Prostate gland (tissue), 2 donors: ENCODE measurements around the gene TYW1B.
"Not testable (repeated sequence)": the region's sequence is repeated elsewhere in the genome, so short reads cannot be mapped to it uniquely, and the experiment has no call there.

Source experiments
- CTCF ChIP-seq, 4 experiments: fragments of 200-600 bp in 2 of 4; fragments of 450-650 bp in 2 of 4; sonication (generic) in 2 of 4; IDR thresholded peaks; 1 replicate in 3 of 4; 2 replicates in 1 of 4; pipeline ENCODE4 v1.5.1; 2016 to 2019; ENCODE audit warnings: antibody characterized with exemption in 4 of 4, mild to moderate bottlenecking in 2 of 4, moderate library complexity in 2 of 4
- POLR2A ChIP-seq: fragments of 450-650 bp; IDR thresholded peaks from one replicate; pipeline ENCODE4 v1.6.1; 2016; ENCODE audit warnings: antibody characterized with exemption, mild to moderate bottlenecking
- POLR2AphosphoS5 ChIP-seq: sonication (generic); formaldehyde crosslinking; IDR thresholded peaks from one replicate; pipeline ENCODE4 v1.6.1; 2017; ENCODE audit warnings: antibody characterized with exemption

GRCh38 chr7:72641485-72642248 is 186.3 kb downstream of the TYW1B start:
- not testable (repeated sequence) for TF ChIP-seq POLR2AphosphoS5; POLR2A; CTCF (IDR thresholded peaks at IDR 0.05)
